ENCODE data around the gene ARID1A.

Gene ARID1A

GRCh38 chr1:26692211-26692792 lies 3.5 kb upstream of the ARID1A start:
- H3K4me1 ChIP-seq (ENCODE audit: control insufficient read depth, insufficient read depth, low read length), result peaks cover 21% of the 10 kb centered on the region
- H3K9ac ChIP-seq (ENCODE audit: low read depth, low read length), result peak overlapping the region; percentile 63
- no peaks in the 10 kb centered on the region for H3K36me3 ChIP-seq (ENCODE audit: control insufficient read depth, insufficient read depth, low read length)
- peaks cover 5% of the 10 kb centered on the region; the same call in 1 of the 2 replicates for H3K27me3 ChIP-seq (ENCODE audit: control insufficient read depth, insufficient read depth, low read length)
- peak overlapping the region; percentile 89 for H3K27ac ChIP-seq (ENCODE audit: low read depth, low read length)
- peak overlapping the region; percentile 69 for H3K4me3 ChIP-seq (ENCODE audit: low read depth, low read length)
- H3K9me3 ChIP-seq (ENCODE audit: control insufficient read depth, insufficient read depth, low read length), result no peaks in the 10 kb centered on the region

GRCh38 chr1:26692793-26693490 lies 2.9 kb upstream of the ARID1A start:
- Histone ChIP-seq H3K4me1 (ENCODE audit: control insufficient read depth, insufficient read depth, low read length) (peaks cover 21% of the 10 kb centered on the region), H3K9me3 (ENCODE audit: control insufficient read depth, insufficient read depth, low read length) (no peaks in the 10 kb centered on the region), H3K4me3 (ENCODE audit: low read depth, low read length) (peak overlapping the region; percentile 69), H3K9ac (ENCODE audit: low read depth, low read length) (peak overlapping the region; percentile 63), H3K27ac (ENCODE audit: low read depth, low read length) (peak overlapping the region; percentile 89), H3K36me3 (ENCODE audit: control insufficient read depth, insufficient read depth, low read length) (no peaks in the 10 kb centered on the region), H3K27me3 (ENCODE audit: control insufficient read depth, insufficient read depth, low read length) (peaks cover 5% of the 10 kb centered on the region; the same call in 1 of the 2 replicates)

GRCh38 chr1:26693599-26694572 lies 1.9 kb upstream of the ARID1A start:
- H3K4me1 ChIP-seq (ENCODE audit: control insufficient read depth, insufficient read depth, low read length), result peaks cover 24% of the 10 kb centered on the region
- peak overlapping the region; percentile 78 for H3K4me3 ChIP-seq (ENCODE audit: low read depth, low read length)
- H3K27ac ChIP-seq (ENCODE audit: low read depth, low read length), result peak overlapping the region; percentile 37
- no peaks in the 10 kb centered on the region for H3K36me3 ChIP-seq (ENCODE audit: control insufficient read depth, insufficient read depth, low read length)
- H3K27me3 ChIP-seq (ENCODE audit: control insufficient read depth, insufficient read depth, low read length), result peaks cover 5% of the 10 kb centered on the region; the same call in 1 of the 2 replicates
- H3K9ac ChIP-seq (ENCODE audit: low read depth, low read length), result no peak overlapping the region
- no peaks in the 10 kb centered on the region for H3K9me3 ChIP-seq (ENCODE audit: control insufficient read depth, insufficient read depth, low read length)

- H3K4me3 ChIP-seq (ENCODE audit: low read depth, low read length), result peak overlapping the region; percentile 78
- H3K9me3 ChIP-seq (ENCODE audit: control insufficient read depth, insufficient read depth, low read length), result no peaks in the 10 kb centered on the region
- H3K36me3 ChIP-seq (ENCODE audit: control insufficient read depth, insufficient read depth, low read length), result peaks cover 3% of the 10 kb centered on the region; the same call in 1 of the 2 replicates
- peaks cover 5% of the 10 kb centered on the region; the same call in 1 of the 2 replicates for H3K27me3 ChIP-seq (ENCODE audit: control insufficient read depth, insufficient read depth, low read length)
- H3K4me1 ChIP-seq (ENCODE audit: control insufficient read depth, insufficient read depth, low read length), result peaks cover 33% of the 10 kb centered on the region
- peak overlapping the region; percentile 93 for H3K27ac ChIP-seq (ENCODE audit: low read depth, low read length)
- peak overlapping the region; percentile 89 for H3K9ac ChIP-seq (ENCODE audit: low read depth, low read length)
Observed at GRCh38 chr1:26694638-26695355, 1.0 kb upstream of the ARID1A start.

GRCh38 chr1:26696119-26696653 lies 371 bp downstream of the ARID1A start:
- Histone ChIP-seq H3K9ac (ENCODE audit: low read depth, low read length) (peak overlapping the region; percentile 93), H3K4me3 (ENCODE audit: low read depth, low read length) (peak overlapping the region; percentile 78), H3K36me3 (ENCODE audit: control insufficient read depth, insufficient read depth, low read length) (peaks cover 12% of the 10 kb centered on the region; the same call in 1 of the 2 replicates), H3K9me3 (ENCODE audit: control insufficient read depth, insufficient read depth, low read length) (no peaks in the 10 kb centered on the region), H3K27ac (ENCODE audit: low read depth, low read length) (peak overlapping the region; percentile 93), H3K27me3 (ENCODE audit: control insufficient read depth, insufficient read depth, low read length) (peaks cover 5% of the 10 kb centered on the region; the same call in 1 of the 2 replicates), H3K4me1 (ENCODE audit: control insufficient read depth, insufficient read depth, low read length) (peaks cover 47% of the 10 kb centered on the region)

- Histone ChIP-seq H3K27me3 (ENCODE audit: control insufficient read depth, insufficient read depth, low read length) (peaks cover 5% of the 10 kb centered on the region; the same call in 1 of the 2 replicates), H3K36me3 (ENCODE audit: control insufficient read depth, insufficient read depth, low read length) (peaks cover 12% of the 10 kb centered on the region; the same call in 1 of the 2 replicates), H3K4me3 (ENCODE audit: low read depth, low read length) (peak overlapping the region; percentile 78), H3K9ac (ENCODE audit: low read depth, low read length) (peak overlapping the region; percentile 93), H3K27ac (ENCODE audit: low read depth, low read length) (peak overlapping the region; percentile 86), H3K4me1 (ENCODE audit: control insufficient read depth, insufficient read depth, low read length) (peaks cover 52% of the 10 kb centered on the region), H3K9me3 (ENCODE audit: control insufficient read depth, insufficient read depth, low read length) (no peaks in the 10 kb centered on the region)
Observed at GRCh38 chr1:26696654-26697430, 1.0 kb downstream of the ARID1A start.

- peak overlapping the region; percentile 93 for H3K9ac ChIP-seq (ENCODE audit: low read depth, low read length)
- H3K4me3 ChIP-seq (ENCODE audit: low read depth, low read length), result peak overlapping the region; percentile 78
- no peaks in the 10 kb centered on the region for H3K9me3 ChIP-seq (ENCODE audit: control insufficient read depth, insufficient read depth, low read length)
- peaks cover 5% of the 10 kb centered on the region; the same call in 1 of the 2 replicates for H3K27me3 ChIP-seq (ENCODE audit: control insufficient read depth, insufficient read depth, low read length)
- peaks cover 57% of the 10 kb centered on the region for H3K4me1 ChIP-seq (ENCODE audit: control insufficient read depth, insufficient read depth, low read length)
- peaks cover 15% of the 10 kb centered on the region; the same call in 1 of the 2 replicates for H3K36me3 ChIP-seq (ENCODE audit: control insufficient read depth, insufficient read depth, low read length)
- H3K27ac ChIP-seq (ENCODE audit: low read depth, low read length), result peak overlapping the region; percentile 86
Observed at GRCh38 chr1:26697431-26697977, 1.7 kb downstream of the ARID1A start.

GRCh38 chr1:26697978-26698849 lies 2.4 kb downstream of the ARID1A start:
- peak overlapping the region; percentile 78 for H3K4me3 ChIP-seq (ENCODE audit: low read depth, low read length)
- peaks cover 5% of the 10 kb centered on the region; the same call in 1 of the 2 replicates for H3K27me3 ChIP-seq (ENCODE audit: control insufficient read depth, insufficient read depth, low read length)
- H3K9me3 ChIP-seq (ENCODE audit: control insufficient read depth, insufficient read depth, low read length), result no peaks in the 10 kb centered on the region
- H3K4me1 ChIP-seq (ENCODE audit: control insufficient read depth, insufficient read depth, low read length), result peaks cover 61% of the 10 kb centered on the region
- H3K27ac ChIP-seq (ENCODE audit: low read depth, low read length), result peak overlapping the region; percentile 86
- peaks cover 21% of the 10 kb centered on the region; the same call in 1 of the 2 replicates for H3K36me3 ChIP-seq (ENCODE audit: control insufficient read depth, insufficient read depth, low read length)
- peak overlapping the region; percentile 93 for H3K9ac ChIP-seq (ENCODE audit: low read depth, low read length)

- Histone ChIP-seq H3K27ac (ENCODE audit: low read depth, low read length) (peak overlapping the region; percentile 17), H3K9me3 (ENCODE audit: control insufficient read depth, insufficient read depth, low read length) (no peaks in the 10 kb centered on the region), H3K9ac (ENCODE audit: low read depth, low read length) (no peak overlapping the region), H3K4me3 (ENCODE audit: low read depth, low read length) (peak overlapping the region; percentile 78), H3K4me1 (ENCODE audit: control insufficient read depth, insufficient read depth, low read length) (peaks cover 51% of the 10 kb centered on the region), H3K27me3 (ENCODE audit: control insufficient read depth, insufficient read depth, low read length) (no peaks in the 10 kb centered on the region), H3K36me3 (ENCODE audit: control insufficient read depth, insufficient read depth, low read length) (peaks cover 21% of the 10 kb centered on the region; the same call in 1 of the 2 replicates)
Observed at GRCh38 chr1:26700711-26701110, 4.9 kb downstream of the ARID1A start.
